Uterus (tissue), 4 donors: ENCODE data around the gene TGIF2. TPM values are rescaled to one million over a fixed set of nuclear protein-coding genes. Genes with fewer than 3 reads are reported as not detected.

Source experiments
- DNase-seq, 2 donors: peaks; one replicate each; pipeline ENCODE4 v3.0.0-alpha.2; 2019 to 2020
- H3K27ac ChIP-seq, 2 donors: fragments of 200-600 bp; sonication (generic); 1 replicate in 1 of 2; 2 replicates in 1 of 2; pipeline ENCODE4 v1.5.1; 2016 to 2018
- H3K27me3 ChIP-seq, 2 donors: fragments of 200-600 bp; sonication (generic); one replicate each; pipeline ENCODE4 v1.5.1; 2018 to 2019; ENCODE audit warnings: control low read depth in 1 of 2
- H3K36me3 ChIP-seq, 2 donors: fragments of 200-600 bp; sonication (generic); one replicate each; pipeline ENCODE4 v1.5.1; 2019; ENCODE audit warnings: control low read depth in 1 of 2
- H3K4me1 ChIP-seq, 2 donors: fragments of 200-600 bp; sonication (generic); one replicate each; pipeline ENCODE4 v1.5.1; 2018 to 2019; ENCODE audit warnings: control low read depth in 1 of 2
- H3K4me3 ChIP-seq, 2 donors: fragments of 200-600 bp; sonication (generic); 1 replicate in 1 of 2; 2 replicates in 1 of 2; pipeline ENCODE4 v1.5.1; 2018 to 2019; ENCODE audit warnings: mild to moderate bottlenecking in 1 of 2
- H3K9me3 ChIP-seq, 2 donors: fragments of 200-600 bp; sonication (generic); one replicate each; pipeline ENCODE4 v1.5.1; 2019; ENCODE audit warnings: control low read depth in 1 of 2
- CTCF ChIP-seq, 4 experiments: fragments of 200-600 bp in 2 of 4; fragments of 450-650 bp in 2 of 4; sonication (generic) in 2 of 4; IDR thresholded peaks; one replicate each; pipeline ENCODE4 v1.5.1; 2016 to 2019; ENCODE audit warnings: antibody characterized with exemption in 4 of 4, mild to moderate bottlenecking in 2 of 4, moderate library complexity in 1 of 4
- POLR2A ChIP-seq, 2 donors: fragments of 450-650 bp; IDR thresholded peaks; one replicate each; pipeline ENCODE4 v1.6.1; 2016; ENCODE audit warnings: antibody characterized with exemption in 2 of 2, mild to moderate bottlenecking in 1 of 2, moderate library complexity in 1 of 2
- intact Hi-C: fragments of 100-400 bp; cut with DNase I; formaldehyde crosslinking; loops from one replicate; pipeline ENCODE4 v1.15.1; 2023; ENCODE audit warnings: low total_unique reads
- total RNA-seq, 4 donors: library from RNA; depleted of rRNA in 3 of 4; stranded (reverse); fragments of >200 nt in 3 of 4; gene quantifications; one replicate each; pipeline versions ENCODE4 v1.1.0 to v1.2.4, GENCODE V29; 2014 to 2023
- donor health status: DM: yes; HTN: yes; CAD: no.

The TGIF2 gene
- 10 to 100 TPM in 2 of 4 donors, 1 to 10 TPM in 2; 3.3 to 35.7 (median 17.7) TPM for total RNA-seq

GRCh38 chr20:36573103-36573797 lies at the start of gene TGIF2:
Gene TGIF2, plus strand, starts transcription at chr20:36573597. Its CDS starts 5,178 bp downstream, at chr20:36578775.
- peak within 1 kb of the TSS; percentile 75 to 90 for H3K4me3 ChIP-seq
- no peaks in the 10 kb centered on the region for H3K9me3 ChIP-seq
- peak; percentile 88 for DNase-seq
- peaks cover 0 to 8% of the 10 kb centered on the region in 2 donors for H3K4me1 ChIP-seq
- TF ChIP-seq CTCF (IDR thresholded peaks at IDR 0.05): peak in 1 of 4 experiments; percentile 5
- TF ChIP-seq POLR2A (IDR thresholded peaks at IDR 0.05): peak; percentile 64 to 71
- intact Hi-C loops: no loop called here
- H3K36me3 ChIP-seq: no peaks in the 10 kb centered on the region
- peak within 1 kb of the TSS; percentile 90 to 99 for H3K27ac ChIP-seq
- no peaks in the 10 kb centered on the region for H3K27me3 ChIP-seq

- no peak for DNase-seq
- Histone ChIP-seq H3K36me3 (no peaks in the 10 kb centered on the region), H3K9me3 (no peaks in the 10 kb centered on the region), H3K27me3 (no peaks in the 10 kb centered on the region), H3K27ac (peak overlapping the region in 1 of 2 donors; percentile 63), H3K4me1 (no peaks in the 10 kb centered on the region), H3K4me3 (no peak overlapping the region)
- intact Hi-C loops: no loop called here
- TF ChIP-seq POLR2A (IDR thresholded peaks at IDR 0.05): no peak
- TF ChIP-seq CTCF (IDR thresholded peaks at IDR 0.05): no peak
Observed at GRCh38 chr20:36525620-36526365, 47.6 kb upstream of the TGIF2 start.

GRCh38 chr20:36526521-36527011 lies 46.8 kb upstream of the TGIF2 start:
- no peaks in the 10 kb centered on the region for H3K4me1 ChIP-seq
- DNase-seq: no peak
- H3K4me3 ChIP-seq: no peak overlapping the region
- peak overlapping the region; percentile 63 to 75 for H3K27ac ChIP-seq
- no peaks in the 10 kb centered on the region for H3K9me3 ChIP-seq
- no peaks in the 10 kb centered on the region for H3K36me3 ChIP-seq
- no peaks in the 10 kb centered on the region for H3K27me3 ChIP-seq
- TF ChIP-seq POLR2A (IDR thresholded peaks at IDR 0.05): no peak
- no peak for TF ChIP-seq CTCF (IDR thresholded peaks at IDR 0.05)
- intact Hi-C loops: no loop called here

DNA sequence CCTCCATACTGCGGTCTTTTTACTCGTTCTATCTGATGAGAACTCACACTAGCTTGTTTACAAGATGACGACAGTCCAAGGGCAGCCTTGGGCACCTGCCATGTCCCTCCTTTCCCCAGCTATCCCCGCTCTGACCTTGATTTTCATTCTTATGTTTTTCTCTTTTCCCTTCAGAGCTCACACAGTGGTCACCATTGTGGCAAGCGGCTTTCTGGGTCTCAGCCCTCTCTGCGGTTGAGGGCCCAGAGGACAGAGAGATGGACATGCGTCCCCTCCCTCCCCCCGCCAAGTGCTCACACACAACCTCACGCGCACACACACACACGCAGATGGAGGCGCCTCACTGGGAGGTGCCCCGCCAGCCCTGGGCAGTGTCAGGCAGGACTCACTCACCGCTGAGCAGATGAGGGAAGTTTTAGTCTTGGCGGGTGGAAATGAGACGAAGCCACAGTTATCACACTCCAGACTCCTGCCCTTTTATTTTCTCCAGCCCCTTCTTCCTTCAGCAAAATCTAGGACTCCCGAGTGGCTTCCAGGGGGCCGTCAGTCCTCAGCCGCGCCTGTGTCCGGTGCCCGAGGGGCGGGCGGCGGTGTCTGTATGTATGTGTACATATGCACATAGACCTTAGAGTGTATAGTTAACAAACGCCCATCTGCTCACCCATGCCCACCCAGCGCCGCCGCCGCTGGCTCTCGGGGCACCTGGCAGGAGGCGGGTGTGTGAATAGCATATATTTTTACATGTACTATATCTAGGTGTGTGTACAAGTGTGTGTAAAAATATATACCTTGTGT lies 45.9 kb upstream of the TGIF2 start:
- no peaks in the 10 kb centered on the region for H3K9me3 ChIP-seq
- intact Hi-C loops: no loop called here
- H3K4me3 ChIP-seq: no peak overlapping the region
- TF ChIP-seq POLR2A (IDR thresholded peaks at IDR 0.05) (no peak), CTCF (IDR thresholded peaks at IDR 0.05) (no peak)
- peak overlapping the region; percentile 63 to 75 for H3K27ac ChIP-seq
- no peaks in the 10 kb centered on the region for H3K27me3 ChIP-seq
- no peaks in the 10 kb centered on the region for H3K4me1 ChIP-seq
- DNase-seq: peak in 1 of 2 donors; percentile 52
- H3K36me3 ChIP-seq: no peaks in the 10 kb centered on the region
